Esophagus squamous epithelium (tissue), 5 donors: ENCODE results near the gene VIT. TPM values are rescaled to one million over a fixed set of nuclear protein-coding genes. Genes with fewer than 3 reads are reported as not detected.

ENCODE experiments used
- DNase-seq: peaks from one replicate; lab custom pipeline; 2025; lab: John Stamatoyannopoulos, UW
- H3K27ac ChIP-seq, 4 donors: fragments of 200-600 bp; sonication (generic); one replicate each; pipeline ENCODE4 v1.5.1; 2016 to 2019; ENCODE audit warnings: mild to moderate bottlenecking in 1 of 4
- H3K27me3 ChIP-seq, 4 donors: fragments of 200-600 bp; sonication (generic); 1 replicate in 3 of 4; 2 replicates in 1 of 4; pipeline versions ENCODE4 v1.5.1 to v1.6.0; 2017 to 2021; ENCODE audit warnings: antibody characterized with exemption in 1 of 4
- H3K36me3 ChIP-seq, 3 donors: fragments of 200-600 bp; sonication (generic); one replicate each; pipeline ENCODE4 v1.5.1; 2016 to 2019
- H3K4me1 ChIP-seq, 3 donors: fragments of 200-600 bp; sonication (generic); one replicate each; pipeline ENCODE4 v1.5.1; 2017 to 2019
- H3K4me3 ChIP-seq, 4 donors: fragments of 200-600 bp; sonication (generic); 1 replicate in 3 of 4; 2 replicates in 1 of 4; pipeline ENCODE4 v1.5.1; 2016 to 2019; ENCODE audit warnings: mild to moderate bottlenecking in 2 of 4, moderate library complexity in 1 of 4
- H3K9me3 ChIP-seq, 3 donors: fragments of 200-600 bp; sonication (generic); one replicate each; pipeline ENCODE4 v1.5.1; 2016 to 2019
- CTCF ChIP-seq, 6 experiments: fragments of 450-650 bp in 4 of 6; fragments of 200-600 bp in 2 of 6; sonication (generic) in 2 of 6; IDR thresholded peaks; one replicate each; pipeline ENCODE4 v1.5.1; 2016 to 2019; ENCODE audit warnings: antibody characterized with exemption in 6 of 6, mild to moderate bottlenecking in 4 of 6, moderate library complexity in 4 of 6
- POLR2A ChIP-seq, 4 donors: fragments of 450-650 bp; IDR thresholded peaks; one replicate each; pipeline ENCODE4 v1.6.1; 2017; ENCODE audit warnings: antibody characterized with exemption in 4 of 4, mild to moderate bottlenecking in 4 of 4, moderate library complexity in 3 of 4
- WGBS, 2 donors: methylation state at CpG; one replicate each; pipeline ENCODE4 v1.1.5; 2018; 5-methylcytosine and 5-hydroxymethylcytosine counted together
- intact Hi-C: fragments of 100-400 bp; cut with DNase I; formaldehyde crosslinking; loops from one replicate; pipeline ENCODE4 v1.15.0; 2022
- total RNA-seq, 4 donors: library from RNA; depleted of rRNA; stranded (reverse); fragments of >200 nt; gene quantifications; one replicate each; pipeline ENCODE4 v1.1.0, GENCODE V29; 2016
- donor health status: DM: yes; HTN: yes; CAD: no.

VIT gene
- total RNA-seq, 4 donors from 2014 or later: 2.9 to 36.8 (median 10.6) TPM

GRCh38 chr2:36734304-36734703 is 37.8 kb downstream of the VIT start:
- H3K4me1 ChIP-seq: peaks cover 0 to 61% (median 18%) of the 10 kb centered on the region in 3 donors
- peaks cover 0 to 3% (median 0%) of the 10 kb centered on the region in 4 donors for H3K27me3 ChIP-seq
- 70 to 82% methylated on average over 2 of the region's 2 CpGs for WGBS, 2 donors
- no peak for TF ChIP-seq CTCF (IDR thresholded peaks at IDR 0.05)
- no peak for TF ChIP-seq POLR2A (IDR thresholded peaks at IDR 0.05)
- peaks cover 0 to 5% (median 0%) of the 10 kb centered on the region in 3 donors for H3K9me3 ChIP-seq
- no peaks in the 10 kb centered on the region for H3K36me3 ChIP-seq
- no peak overlapping the region for H3K27ac ChIP-seq
- intact Hi-C loops: no loop called here
- no peak overlapping the region for H3K4me3 ChIP-seq
- no peak for DNase-seq

- WGBS, 2 donors: 27 to 33% methylated on average over 4 of the region's 4 CpGs
- TF ChIP-seq CTCF (IDR thresholded peaks at IDR 0.05) (no peak), POLR2A (IDR thresholded peaks at IDR 0.05) (no peak)
- intact Hi-C loops: no loop called here
Measured at GRCh38 chr2:36737131-36737750, 40.7 kb downstream of the VIT start.

GRCh38 chr2:36740061-36740460 is 43.6 kb downstream of the VIT start:
- Histone ChIP-seq H3K4me3 (no peak overlapping the region), H3K9me3 (no peaks in the 10 kb centered on the region), H3K36me3 (peaks cover 0 to 6% (median 0%) of the 10 kb centered on the region in 3 donors), H3K27me3 (peaks cover 0 to 15% (median 0%) of the 10 kb centered on the region in 4 donors), H3K4me1 (peaks cover 0 to 36% (median 6%) of the 10 kb centered on the region in 3 donors), H3K27ac (no peak overlapping the region)
- DNase-seq: no peak
- intact Hi-C loops: no loop called here
- TF ChIP-seq POLR2A (IDR thresholded peaks at IDR 0.05) (no peak), CTCF (IDR thresholded peaks at IDR 0.05) (no peak)
- WGBS, 2 donors: 60 to 70% methylated on average over 5 of the region's 5 CpGs

More at GRCh38 chr2:36737131-36737750, 40.7 kb downstream of the VIT start:
- H3K9me3 ChIP-seq: no peaks in the 10 kb centered on the region
- peaks cover 0 to 18% (median 0%) of the 10 kb centered on the region in 4 donors for H3K27me3 ChIP-seq
- peaks cover 0 to 44% (median 7%) of the 10 kb centered on the region in 3 donors for H3K4me1 ChIP-seq
- H3K4me3 ChIP-seq: no peak overlapping the region
- no peaks in the 10 kb centered on the region for H3K36me3 ChIP-seq
- peak overlapping the region in 2 of 4 donors; percentile 37 to 69 for H3K27ac ChIP-seq
- no peak for DNase-seq

- H3K27me3 ChIP-seq: peaks cover 0 to 15% (median 0%) of the 10 kb centered on the region in 4 donors
- intact Hi-C loops: no loop called here
- H3K27ac ChIP-seq: no peak overlapping the region
- no peak for TF ChIP-seq POLR2A (IDR thresholded peaks at IDR 0.05)
- no peak for TF ChIP-seq CTCF (IDR thresholded peaks at IDR 0.05)
- H3K4me1 ChIP-seq: peaks cover 0 to 26% (median 6%) of the 10 kb centered on the region in 3 donors
- WGBS, 2 donors: 22 to 50% methylated on average over 5 of the region's 5 CpGs
- no peaks in the 10 kb centered on the region for H3K9me3 ChIP-seq
- no peak overlapping the region for H3K4me3 ChIP-seq
- no peak for DNase-seq
- peaks cover 0 to 8% (median 0%) of the 10 kb centered on the region in 3 donors for H3K36me3 ChIP-seq
Measured at GRCh38 chr2:36741188-36741837, 44.8 kb downstream of the VIT start.

- Histone ChIP-seq H3K9me3 (no peaks in the 10 kb centered on the region), H3K4me1 (no peaks in the 10 kb centered on the region), H3K4me3 (no peak overlapping the region), H3K27me3 (peaks cover 0 to 20% (median 0%) of the 10 kb centered on the region in 4 donors), H3K36me3 (peaks cover 0 to 10% (median 0%) of the 10 kb centered on the region in 3 donors), H3K27ac (no peak overlapping the region)
- TF ChIP-seq POLR2A (IDR thresholded peaks at IDR 0.05): no peak
- no peak for TF ChIP-seq CTCF (IDR thresholded peaks at IDR 0.05)
- 78 to 86% methylated on average over 2 of the region's 2 CpGs for WGBS, 2 donors
- DNase-seq: no peak
- intact Hi-C loops: no loop called here
Measured at GRCh38 chr2:36743954-36744353, 47.4 kb downstream of the VIT start.
